ENCODE results near the gene TMEM145. TPM values are rescaled to one million over a fixed set of nuclear protein-coding genes. Genes with fewer than 3 reads are reported as not detected.

Gene TMEM145
- total RNA-seq, 2 experiments from 2014 or later: 1.8 TPM; not detected in 1

GRCh38 chr19:42360787-42361544 is 47.9 kb downstream of the TMEM145 start:
- no peak overlapping the region for H3K27ac ChIP-seq (ENCODE audit: low read depth, low read length, poor library complexity, severe bottlenecking)
- peak; percentile 12 for DNase-seq (ENCODE audit: low spot score)
- H3K9me3 ChIP-seq (ENCODE audit: low read length): peaks cover 11% of the 10 kb centered on the region
- no peak overlapping the region for H3K4me3 ChIP-seq (ENCODE audit: low read depth, low read length, poor library complexity, severe bottlenecking)
- H3K36me3 ChIP-seq (ENCODE audit: insufficient read depth, low read length): peaks cover 20% of the 10 kb centered on the region
- BruUV-seq (replicated peaks): no TSS peak
- no peak overlapping the region for H3K4me2 ChIP-seq (ENCODE audit: low read length)
- ChIA-PET CTCF (ENCODE audit: unreplicated experiment) (no interaction called here), POLR2A (no interaction called here)
- H3K9me2 ChIP-seq (ENCODE audit: insufficient read depth, low read length): no peaks in the 10 kb centered on the region
- no peaks in the 10 kb centered on the region for H3K79me2 ChIP-seq (ENCODE audit: insufficient read depth, low read depth, low read length)
- no peak overlapping the region for H2AFZ ChIP-seq (ENCODE audit: low read length)
- TF ChIP-seq, protein P1, sequence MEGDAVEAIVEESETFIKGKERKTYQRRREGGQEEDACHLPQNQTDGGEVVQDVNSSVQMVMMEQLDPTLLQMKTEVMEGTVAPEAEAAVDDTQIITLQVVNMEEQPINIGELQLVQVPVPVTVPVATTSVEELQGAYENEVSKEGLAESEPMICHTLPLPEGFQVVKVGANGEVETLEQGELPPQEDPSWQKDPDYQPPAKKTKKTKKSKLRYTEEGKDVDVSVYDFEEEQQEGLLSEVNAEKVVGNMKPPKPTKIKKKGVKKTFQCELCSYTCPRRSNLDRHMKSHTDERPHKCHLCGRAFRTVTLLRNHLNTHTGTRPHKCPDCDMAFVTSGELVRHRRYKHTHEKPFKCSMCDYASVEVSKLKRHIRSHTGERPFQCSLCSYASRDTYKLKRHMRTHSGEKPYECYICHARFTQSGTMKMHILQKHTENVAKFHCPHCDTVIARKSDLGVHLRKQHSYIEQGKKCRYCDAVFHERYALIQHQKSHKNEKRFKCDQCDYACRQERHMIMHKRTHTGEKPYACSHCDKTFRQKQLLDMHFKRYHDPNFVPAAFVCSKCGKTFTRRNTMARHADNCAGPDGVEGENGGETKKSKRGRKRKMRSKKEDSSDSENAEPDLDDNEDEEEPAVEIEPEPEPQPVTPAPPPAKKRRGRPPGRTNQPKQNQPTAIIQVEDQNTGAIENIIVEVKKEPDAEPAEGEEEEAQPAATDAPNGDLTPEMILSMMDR (conservative IDR thresholded peaks at IDR 0.05; ENCODE audit: low read length): no peak
- no peak for TF ChIP-seq EZH2phosphoT487 (IDR thresholded peaks at IDR 0.05; ENCODE audit: borderline replicate concordance, low read depth, low read length)
- intact Hi-C loops (cut with micrococcal nuclease; ENCODE audit: unreplicated experiment): no loop called here
- peaks cover 10% of the 10 kb centered on the region for H3K4me1 ChIP-seq (ENCODE audit: insufficient read depth, low read length, poor library complexity, severe bottlenecking)
- no peaks in the 10 kb centered on the region for H4K20me1 ChIP-seq (ENCODE audit: insufficient read depth, low read length)

- H4K20me1 ChIP-seq (ENCODE audit: insufficient read depth, low read length): no peaks in the 10 kb centered on the region
- intact Hi-C loops (cut with micrococcal nuclease; ENCODE audit: unreplicated experiment): no loop called here
- no peaks in the 10 kb centered on the region for H3K79me2 ChIP-seq (ENCODE audit: insufficient read depth, low read depth, low read length)
- ChIA-PET POLR2A (no interaction called here), CTCF (ENCODE audit: unreplicated experiment) (no interaction called here)
- no peak overlapping the region for H3K27ac ChIP-seq (ENCODE audit: low read depth, low read length, poor library complexity, severe bottlenecking)
- no peak overlapping the region for H3K4me3 ChIP-seq (ENCODE audit: low read depth, low read length, poor library complexity, severe bottlenecking)
- H3K4me2 ChIP-seq (ENCODE audit: low read length): no peak overlapping the region
- peaks cover 10% of the 10 kb centered on the region for H3K4me1 ChIP-seq (ENCODE audit: insufficient read depth, low read length, poor library complexity, severe bottlenecking)
- H3K36me3 ChIP-seq (ENCODE audit: insufficient read depth, low read length): peaks cover 20% of the 10 kb centered on the region
- no TSS peak for BruUV-seq (replicated peaks)
- TF ChIP-seq EZH2phosphoT487 (IDR thresholded peaks at IDR 0.05; ENCODE audit: borderline replicate concordance, low read depth, low read length): no peak
- TF ChIP-seq, protein P1 (conservative IDR thresholded peaks at IDR 0.05; ENCODE audit: low read length): no peak
- peaks cover 11% of the 10 kb centered on the region for H3K9me3 ChIP-seq (ENCODE audit: low read length)
- no peak overlapping the region for H2AFZ ChIP-seq (ENCODE audit: low read length)
- no peak for DNase-seq (ENCODE audit: low spot score)
- no peaks in the 10 kb centered on the region for H3K9me2 ChIP-seq (ENCODE audit: insufficient read depth, low read length)
These were observed 48.4 kb downstream of the TMEM145 start for GRCh38 chr19:42361545-42361910.

DNA sequence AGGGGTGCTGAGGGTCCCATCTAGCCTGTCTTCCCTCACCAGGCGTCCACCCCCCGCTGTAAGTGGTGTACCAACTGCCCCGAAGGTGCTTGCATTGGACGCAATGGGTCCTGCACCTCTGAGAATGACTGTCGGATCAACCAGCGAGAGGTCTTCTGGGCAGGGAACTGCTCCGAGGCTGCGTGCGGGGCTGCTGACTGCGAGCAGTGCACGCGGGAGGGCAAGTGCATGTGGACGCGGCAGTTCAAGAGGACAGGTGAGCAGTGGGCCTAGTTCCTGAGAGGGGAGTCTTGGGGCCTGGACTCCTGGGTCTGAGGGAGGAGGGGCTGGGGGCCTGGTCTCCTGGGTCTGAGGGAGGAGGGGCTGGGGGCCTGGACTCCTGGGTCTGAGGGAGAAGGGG is 49.2 kb downstream of the TMEM145 start:
- ChIA-PET POLR2A (no interaction called here), CTCF (ENCODE audit: unreplicated experiment) (no interaction called here)
- Histone ChIP-seq H4K20me1 (ENCODE audit: insufficient read depth, low read length) (no peaks in the 10 kb centered on the region), H3K27ac (ENCODE audit: low read depth, low read length, poor library complexity, severe bottlenecking) (no peak overlapping the region), H3K9me2 (ENCODE audit: insufficient read depth, low read length) (no peaks in the 10 kb centered on the region), H3K4me2 (ENCODE audit: low read length) (no peak overlapping the region), H3K79me2 (ENCODE audit: insufficient read depth, low read depth, low read length) (no peaks in the 10 kb centered on the region), H2AFZ (ENCODE audit: low read length) (no peak overlapping the region), H3K4me3 (ENCODE audit: low read depth, low read length, poor library complexity, severe bottlenecking) (no peak overlapping the region), H3K9me3 (ENCODE audit: low read length) (peaks cover 11% of the 10 kb centered on the region), H3K36me3 (ENCODE audit: insufficient read depth, low read length) (peaks cover 20% of the 10 kb centered on the region), H3K4me1 (ENCODE audit: insufficient read depth, low read length, poor library complexity, severe bottlenecking) (peaks cover 10% of the 10 kb centered on the region)
- intact Hi-C loops (cut with micrococcal nuclease; ENCODE audit: unreplicated experiment): no loop called here
- no peak for DNase-seq (ENCODE audit: low spot score)
- no TSS peak for BruUV-seq (replicated peaks)
- no peak for TF ChIP-seq EZH2phosphoT487 (IDR thresholded peaks at IDR 0.05; ENCODE audit: borderline replicate concordance, low read depth, low read length)
- TF ChIP-seq, protein P1 (conservative IDR thresholded peaks at IDR 0.05; ENCODE audit: low read length): no peak

All from OCI-LY7 (cell line).